MCF 10A (cell line): ENCODE data around the gene RELN. TPM values are rescaled to one million over a fixed set of nuclear protein-coding genes. Genes with fewer than 3 reads are reported as not detected.
A peak's percentile ranks its signal among the peaks of the same experiment; 100 is the strongest.

Experiments
- BruUV-seq: library from RNA; stranded (reverse); fragments of 400-500 nt; replicated peaks from 2 replicates; lab custom pipeline; 2021; lab: Mats Ljungman, UMichigan
- CTCF ChIA-PET: fragments of 300-600 bp; sonication (Branson Sonifier 250); formaldehyde crosslinking; extraction: SDS; loops from one replicate; lab custom pipeline; 2021; ENCODE audit warnings: antibody characterized with exemption, inconsistent platforms; lab: Yijun Ruan, JAX
- POLR2A ChIA-PET: fragments of 300-600, 350-650 bp; sonication (Branson Sonifier 250); formaldehyde crosslinking; extraction: SDS; loops from one replicate; lab custom pipeline; 2020; ENCODE audit warnings: antibody characterized with exemption, inconsistent platforms; lab: Yijun Ruan, JAX
- DNase-seq: peaks from one replicate; pipeline ENCODE4 v3.0.0-alpha.2; 2018; ENCODE audit not compliant: unreplicated experiment
- H3K27ac Mint-ChIP-seq: one replicate; pipeline ENCODE4 v1.8.0; 2022; ENCODE audit warnings: mild to moderate bottlenecking, low read depth, mixed read lengths; ENCODE audit not compliant: unreplicated experiment
- H3K27me3 Mint-ChIP-seq: one replicate; pipeline ENCODE4 v1.8.0; 2022; ENCODE audit warnings: mixed read lengths; ENCODE audit not compliant: insufficient read depth, unreplicated experiment
- H3K36me3 Mint-ChIP-seq: one replicate; pipeline ENCODE4 v1.8.0; 2022; ENCODE audit warnings: mild to moderate bottlenecking, moderate library complexity, mixed read lengths; ENCODE audit not compliant: insufficient read depth, unreplicated experiment
- H3K4me1 Mint-ChIP-seq: one replicate; pipeline ENCODE4 v1.8.0; 2022; ENCODE audit warnings: mixed read lengths; ENCODE audit not compliant: insufficient read depth, unreplicated experiment
- H3K4me3 Mint-ChIP-seq: one replicate; pipeline ENCODE4 v1.8.0; 2022; ENCODE audit warnings: mild to moderate bottlenecking, moderate library complexity, mixed read lengths; ENCODE audit not compliant: unreplicated experiment
- H3K9me3 Mint-ChIP-seq: one replicate; pipeline ENCODE4 v1.8.0; 2022; ENCODE audit warnings: mixed read lengths; ENCODE audit not compliant: unreplicated experiment
- CTCF ChIP-seq: fragments of 200-600 bp; IDR thresholded peaks from one replicate; pipeline ENCODE4 v1.8.0; 2022; ENCODE audit warnings: antibody characterized with exemption, mild to moderate bottlenecking; ENCODE audit not compliant: unreplicated experiment
- intact Hi-C: fragments of 100-400 bp; cut with micrococcal nuclease; formaldehyde crosslinking; loops from 2 replicates; pipeline ENCODE4 v1.14.1; 2022
- total RNA-seq: library from RNA; stranded (reverse); gene quantifications from 2 replicates; pipeline ENCODE4 v1.2.3, GENCODE V29; 2022

The RELN gene
- total RNA-seq, 1 experiment from 2014 or later = not detected

- intact Hi-C loops = no loop called here
- no peak for DNase-seq
- Mint-ChIP-seq H3K4me3 (no peak overlapping the region), H3K9me3 (no peaks in the 10 kb centered on the region), H3K27me3 (no peaks in the 10 kb centered on the region), H3K36me3 (no peaks in the 10 kb centered on the region), H3K27ac (no peak overlapping the region), H3K4me1 (no peaks in the 10 kb centered on the region)
- ChIA-PET POLR2A (interaction anchor here (0.7 kb wide), 1 partner anchor 25 kb away, joined by 3 read pairs; no protein-coding TSS in a partner anchor), CTCF (no interaction called here)
- no TSS peak for BruUV-seq
- no peak for TF ChIP-seq CTCF
These were observed 362.7 kb downstream of the RELN start for GRCh38 chr7:103626776-103627175.

GRCh38 chr7:103622274-103622673 lies 367.2 kb downstream of the RELN start:
- Mint-ChIP-seq H3K36me3 (no peaks in the 10 kb centered on the region), H3K4me1 (no peaks in the 10 kb centered on the region)

GRCh38 chr7:103613655-103614642 lies 375.5 kb downstream of the RELN start:
- H3K27me3 Mint-ChIP-seq = peaks cover 42% of the 10 kb centered on the region
- intact Hi-C loops = no loop called here

More at GRCh38 chr7:103622274-103622673, 367.2 kb downstream of the RELN start:
- Mint-ChIP-seq H3K27ac (no peak overlapping the region), H3K9me3 (no peaks in the 10 kb centered on the region), H3K4me3 (no peak overlapping the region), H3K27me3 (peaks cover 21% of the 10 kb centered on the region)
- intact Hi-C loops = no loop called here
- BruUV-seq = no TSS peak
- CTCF ChIA-PET = interaction anchor here (0.9 kb wide), 1 partner anchor 48 kb away, joined by 3 read pairs; no protein-coding TSS in a partner anchor
- DNase-seq = no peak
- POLR2A ChIA-PET = no interaction called here
- TF ChIP-seq CTCF = no peak

More at GRCh38 chr7:103613655-103614642, 375.5 kb downstream of the RELN start:
- Mint-ChIP-seq H3K36me3 (no peaks in the 10 kb centered on the region), H3K4me3 (no peak overlapping the region), H3K9me3 (no peaks in the 10 kb centered on the region), H3K4me1 (no peaks in the 10 kb centered on the region), H3K27ac (no peak overlapping the region)
- POLR2A ChIA-PET = no interaction called here
- peak; percentile 14 for DNase-seq
- no TSS peak for BruUV-seq
- CTCF ChIA-PET = interaction anchor here (0.6 to 1.2 kb wide), 3 partner anchors 20 to 504 kb away, joined by 3 read pairs; no protein-coding TSS in a partner anchor
- TF ChIP-seq CTCF = no peak
